Loucy (cell line): ENCODE results near the gene TENM4.

Experiments
- H2AFZ ChIP-seq: fragments of 200-600 bp; sonication (generic); 2 replicates; pipeline ENCODE4 v1.6.0; 2016; ENCODE audit warnings: antibody characterized with exemption, mild to moderate bottlenecking, low read length, moderate library complexity
- H3F3A ChIP-seq: fragments of 200-600 bp; 2 replicates; pipeline ENCODE4 v1.6.0; 2016; ENCODE audit warnings: antibody characterized with exemption, low read depth, mild to moderate bottlenecking
- H3K27me3 ChIP-seq: fragments of 200-600 bp; sonication (generic); 2 replicates; pipeline ENCODE4 v1.6.1; 2014; ENCODE audit warnings: low read length, mild to moderate bottlenecking; ENCODE audit not compliant: insufficient read depth, poor library complexity, severe bottlenecking
- H3K36me3 ChIP-seq: fragments of 200-600 bp; sonication (generic); 2 replicates; pipeline ENCODE4 v1.6.1; 2016; ENCODE audit warnings: low read length; ENCODE audit not compliant: insufficient read depth
- H3K4me1 ChIP-seq: fragments of 200-600 bp; sonication (generic); 2 replicates; pipeline ENCODE4 v1.5.1; 2014; ENCODE audit warnings: low read length, mild to moderate bottlenecking; ENCODE audit not compliant: insufficient read depth, poor library complexity, severe bottlenecking
- H3K4me2 ChIP-seq: fragments of 200-600 bp; sonication (generic); 2 replicates; pipeline ENCODE4 v1.6.0; 2014; ENCODE audit warnings: antibody characterized with exemption, low read length, low read depth, mild to moderate bottlenecking; ENCODE audit not compliant: poor library complexity, severe bottlenecking
- H3K4me3 ChIP-seq: fragments of 200-600 bp; sonication (generic); 2 replicates; pipeline ENCODE4 v1.5.1; 2014; ENCODE audit warnings: low read length, mild to moderate bottlenecking, mixed read lengths; ENCODE audit not compliant: poor library complexity, severe bottlenecking
- H3K79me2 ChIP-seq: fragments of 200-600 bp; sonication (generic); 2 replicates; pipeline ENCODE4 v1.6.1; 2014; ENCODE audit warnings: low read length; ENCODE audit not compliant: insufficient read depth
- H3K9ac ChIP-seq: fragments of 200-600 bp; sonication (generic); 2 replicates; pipeline ENCODE4 v1.6.0; 2014; ENCODE audit warnings: mild to moderate bottlenecking, low read depth, low read length, moderate library complexity; ENCODE audit not compliant: poor library complexity, severe bottlenecking
- H3K9me2 ChIP-seq: fragments of 200-600 bp; sonication (generic); replicated peaks from 2 replicates; pipeline ENCODE4 v1.6.1; 2016; ENCODE audit warnings: low read depth, low read length, mixed read lengths
- H3K9me3 ChIP-seq: fragments of 200-600 bp; sonication (generic); 2 replicates; pipeline ENCODE4 v1.6.1; 2014; ENCODE audit warnings: mild to moderate bottlenecking, antibody characterized with exemption, low read length, low read depth; ENCODE audit not compliant: insufficient read depth
- H4K20me1 ChIP-seq: fragments of 200-600 bp; sonication (generic); 2 replicates; pipeline ENCODE4 v1.6.0; 2014; ENCODE audit warnings: antibody characterized with exemption, low read length, mild to moderate bottlenecking; ENCODE audit not compliant: insufficient read depth, poor library complexity, severe bottlenecking
- EZH2phosphoT487 ChIP-seq: fragments of 200-600 bp; IDR thresholded peaks from 2 replicates; pipeline ENCODE4 v1.6.1; 2018; ENCODE audit warnings: antibody characterized with exemption, mild to moderate bottlenecking, moderate library complexity, borderline replicate concordance
- TF ChIP-seq, protein P1 (sequence below): fragments of 200-600 bp; sonication (generic); conservative IDR thresholded peaks from 2 replicates; pipeline ENCODE4 v1.5.1; 2014; ENCODE audit warnings: mild to moderate bottlenecking, antibody characterized with exemption, low read length

TENM4 gene

GRCh38 chr11:78922859-78923625, 517.8 kb downstream of the TENM4 start:
- Histone ChIP-seq H4K20me1 (no peaks in the 10 kb centered on the region), H2AFZ (no peak overlapping the region), H3F3A (no peaks in the 10 kb centered on the region), H3K9me2 (no peaks in the 10 kb centered on the region), H3K27me3 (no peaks in the 10 kb centered on the region), H3K4me3 (no peak overlapping the region), H3K36me3 (no peaks in the 10 kb centered on the region), H3K4me1 (no peaks in the 10 kb centered on the region), H3K9me3 (no peaks in the 10 kb centered on the region), H3K9ac (no peak overlapping the region), H3K79me2 (no peaks in the 10 kb centered on the region), H3K4me2 (no peak overlapping the region)
- no peak for TF ChIP-seq EZH2phosphoT487
- TF ChIP-seq, protein P1, sequence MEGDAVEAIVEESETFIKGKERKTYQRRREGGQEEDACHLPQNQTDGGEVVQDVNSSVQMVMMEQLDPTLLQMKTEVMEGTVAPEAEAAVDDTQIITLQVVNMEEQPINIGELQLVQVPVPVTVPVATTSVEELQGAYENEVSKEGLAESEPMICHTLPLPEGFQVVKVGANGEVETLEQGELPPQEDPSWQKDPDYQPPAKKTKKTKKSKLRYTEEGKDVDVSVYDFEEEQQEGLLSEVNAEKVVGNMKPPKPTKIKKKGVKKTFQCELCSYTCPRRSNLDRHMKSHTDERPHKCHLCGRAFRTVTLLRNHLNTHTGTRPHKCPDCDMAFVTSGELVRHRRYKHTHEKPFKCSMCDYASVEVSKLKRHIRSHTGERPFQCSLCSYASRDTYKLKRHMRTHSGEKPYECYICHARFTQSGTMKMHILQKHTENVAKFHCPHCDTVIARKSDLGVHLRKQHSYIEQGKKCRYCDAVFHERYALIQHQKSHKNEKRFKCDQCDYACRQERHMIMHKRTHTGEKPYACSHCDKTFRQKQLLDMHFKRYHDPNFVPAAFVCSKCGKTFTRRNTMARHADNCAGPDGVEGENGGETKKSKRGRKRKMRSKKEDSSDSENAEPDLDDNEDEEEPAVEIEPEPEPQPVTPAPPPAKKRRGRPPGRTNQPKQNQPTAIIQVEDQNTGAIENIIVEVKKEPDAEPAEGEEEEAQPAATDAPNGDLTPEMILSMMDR = no peak

DNA sequence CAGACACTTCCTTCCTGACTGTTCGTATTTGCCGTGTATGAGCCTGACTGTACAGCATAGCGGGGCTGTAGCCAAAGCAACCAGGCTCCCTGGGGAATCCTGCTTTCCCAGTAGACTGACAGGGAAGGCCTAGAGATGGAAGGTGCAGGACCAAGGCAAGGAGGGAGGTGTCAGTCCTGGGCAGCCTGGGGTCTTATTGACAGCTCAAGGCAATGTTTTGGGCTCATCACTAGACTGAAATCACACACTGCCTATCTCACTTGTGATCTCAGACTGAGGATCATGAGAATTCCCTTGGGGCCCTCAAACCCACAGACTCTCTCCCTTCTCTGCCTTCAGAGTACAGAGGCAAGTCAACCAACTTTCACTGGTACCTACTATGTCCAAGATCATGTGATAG, 519.3 kb downstream of the TENM4 start:
- Histone ChIP-seq H3K79me2 (no peaks in the 10 kb centered on the region), H3K9me2 (no peaks in the 10 kb centered on the region), H3K4me1 (no peaks in the 10 kb centered on the region), H2AFZ (no peak overlapping the region), H3K4me2 (no peak overlapping the region), H3K9me3 (no peaks in the 10 kb centered on the region), H4K20me1 (no peaks in the 10 kb centered on the region), H3K9ac (no peak overlapping the region), H3K4me3 (no peak overlapping the region), H3F3A (no peaks in the 10 kb centered on the region), H3K27me3 (no peaks in the 10 kb centered on the region), H3K36me3 (no peaks in the 10 kb centered on the region)
- TF ChIP-seq, protein P1 = no peak
- TF ChIP-seq EZH2phosphoT487 = no peak

GRCh38 chr11:78920329-78920728, 520.5 kb downstream of the TENM4 start:
- H3K9me2 ChIP-seq = no peaks in the 10 kb centered on the region
- H4K20me1 ChIP-seq = no peaks in the 10 kb centered on the region
- H3K27me3 ChIP-seq = no peaks in the 10 kb centered on the region
- no peaks in the 10 kb centered on the region for H3K79me2 ChIP-seq
- TF ChIP-seq EZH2phosphoT487 = no peak
- TF ChIP-seq, protein P1 = no peak
- H3K4me3 ChIP-seq = no peak overlapping the region
- H3K4me1 ChIP-seq = no peaks in the 10 kb centered on the region
- no peaks in the 10 kb centered on the region for H3K36me3 ChIP-seq
- no peaks in the 10 kb centered on the region for H3F3A ChIP-seq
- H2AFZ ChIP-seq = no peak overlapping the region
- H3K4me2 ChIP-seq = no peak overlapping the region
- H3K9ac ChIP-seq = no peak overlapping the region
- no peaks in the 10 kb centered on the region for H3K9me3 ChIP-seq
